DOHH2 (cell line): ENCODE data around the gene GALNT7.

Experiments
- H3F3A ChIP-seq: fragments of 200-600 bp; sonication (generic), shearing (Covaris generic); 2 replicates; pipeline ENCODE4 v1.6.0; 2016; ENCODE audit warnings: antibody characterized with exemption, mild to moderate bottlenecking; ENCODE audit not compliant: control insufficient read depth, insufficient read depth
- H3K27ac ChIP-seq: fragments of 200-600 bp; sonication (generic); 2 replicates; pipeline ENCODE4 v1.5.1; 2014; ENCODE audit warnings: low read depth, mild to moderate bottlenecking, low read length, moderate library complexity
- H3K27me3 ChIP-seq: fragments of 200-600 bp; sonication (generic); 2 replicates; pipeline ENCODE4 v1.6.1; 2014; ENCODE audit warnings: mild to moderate bottlenecking, low read length, mixed read lengths; ENCODE audit not compliant: control insufficient read depth
- H3K36me3 ChIP-seq: fragments of 200-600 bp; sonication (generic); 2 replicates; pipeline ENCODE4 v1.6.1; 2014; ENCODE audit warnings: mild to moderate bottlenecking, low read length, moderate library complexity, mixed read lengths; ENCODE audit not compliant: control insufficient read depth
- H3K4me1 ChIP-seq: fragments of 200-600 bp; sonication (generic); 2 replicates; pipeline ENCODE4 v1.6.1; 2014; ENCODE audit warnings: mild to moderate bottlenecking, low read length, mixed read lengths; ENCODE audit not compliant: control insufficient read depth
- H3K4me2 ChIP-seq: fragments of 200-600 bp; sonication (generic); 2 replicates; pipeline ENCODE4 v1.6.0; 2014; ENCODE audit warnings: mild to moderate bottlenecking, low read length, moderate library complexity
- H3K4me3 ChIP-seq: fragments of 200-600 bp; sonication (generic); 2 replicates; pipeline ENCODE4 v1.5.1; 2014; ENCODE audit warnings: mild to moderate bottlenecking, low read length, mixed read lengths
- H3K79me2 ChIP-seq: fragments of 200-600 bp; sonication (generic); 2 replicates; pipeline ENCODE4 v1.6.1; 2014; ENCODE audit warnings: mild to moderate bottlenecking, low read length, mixed read lengths; ENCODE audit not compliant: control insufficient read depth
- H3K9me2 ChIP-seq: fragments of 200-600 bp; sonication (generic); replicated peaks from 2 replicates; pipeline ENCODE4 v1.6.1; 2014; ENCODE audit warnings: mild to moderate bottlenecking, low read length, mixed read lengths; ENCODE audit not compliant: control insufficient read depth
- H3K9me3 ChIP-seq: fragments of 200-600 bp; sonication (generic); 2 replicates; pipeline ENCODE4 v1.6.1; 2014; ENCODE audit warnings: antibody characterized with exemption, low read length, mixed read lengths; ENCODE audit not compliant: control insufficient read depth, insufficient read depth
- H4K20me1 ChIP-seq: fragments of 200-600 bp; sonication (generic); 2 replicates; pipeline ENCODE4 v1.6.0; 2014; ENCODE audit warnings: low read depth, mild to moderate bottlenecking, antibody characterized with exemption, low read length, moderate library complexity; ENCODE audit not compliant: control insufficient read depth, insufficient read depth
- EZH2phosphoT487 ChIP-seq: fragments of 200-600 bp; sonication (generic); IDR thresholded peaks from 2 replicates; pipeline ENCODE4 v1.6.1; 2017; ENCODE audit warnings: borderline replicate concordance, mild to moderate bottlenecking, antibody characterized with exemption, low read length, moderate library complexity, mixed read lengths
- TF ChIP-seq, protein P1 (sequence below): fragments of 200-600 bp; sonication (generic); IDR thresholded peaks from one replicate; pipeline ENCODE4 v1.5.1; 2014; ENCODE audit warnings: antibody characterized with exemption, mild to moderate bottlenecking, low read depth, low read length; ENCODE audit not compliant: poor library complexity, severe bottlenecking

GALNT7 gene

DNA sequence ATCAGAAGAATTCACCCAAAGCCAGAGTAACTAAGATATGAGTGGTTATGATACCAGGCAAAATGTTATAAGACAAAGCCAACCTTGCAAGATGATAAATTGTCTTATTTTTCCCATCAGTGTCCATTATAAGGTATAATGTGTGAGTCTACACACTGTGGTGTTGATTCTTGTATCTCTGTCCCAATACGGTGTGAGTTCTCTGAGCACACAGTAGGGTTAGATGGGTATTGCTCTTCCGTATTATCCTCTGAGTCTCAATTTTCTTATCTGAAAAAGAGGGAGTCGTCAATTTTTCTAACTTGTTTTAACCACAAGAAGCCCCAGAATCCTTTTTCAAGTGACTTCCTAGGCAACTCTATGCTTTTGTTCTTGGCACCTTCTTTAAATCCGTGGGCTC, 95.6 kb downstream of the GALNT7 start:
- Histone ChIP-seq H3K27me3 (no peaks in the 10 kb centered on the region), H3F3A (no peaks in the 10 kb centered on the region), H3K4me3 (no peak overlapping the region), H3K4me1 (peaks cover 19% of the 10 kb centered on the region), H3K79me2 (peaks cover 62% of the 10 kb centered on the region), H3K9me3 (no peaks in the 10 kb centered on the region), H4K20me1 (no peaks in the 10 kb centered on the region), H3K36me3 (no peaks in the 10 kb centered on the region; the same call in 1 of the 2 replicates), H3K9me2 (no peaks in the 10 kb centered on the region), H3K27ac (no peak overlapping the region), H3K4me2 (no peak overlapping the region)
- TF ChIP-seq, protein P1, sequence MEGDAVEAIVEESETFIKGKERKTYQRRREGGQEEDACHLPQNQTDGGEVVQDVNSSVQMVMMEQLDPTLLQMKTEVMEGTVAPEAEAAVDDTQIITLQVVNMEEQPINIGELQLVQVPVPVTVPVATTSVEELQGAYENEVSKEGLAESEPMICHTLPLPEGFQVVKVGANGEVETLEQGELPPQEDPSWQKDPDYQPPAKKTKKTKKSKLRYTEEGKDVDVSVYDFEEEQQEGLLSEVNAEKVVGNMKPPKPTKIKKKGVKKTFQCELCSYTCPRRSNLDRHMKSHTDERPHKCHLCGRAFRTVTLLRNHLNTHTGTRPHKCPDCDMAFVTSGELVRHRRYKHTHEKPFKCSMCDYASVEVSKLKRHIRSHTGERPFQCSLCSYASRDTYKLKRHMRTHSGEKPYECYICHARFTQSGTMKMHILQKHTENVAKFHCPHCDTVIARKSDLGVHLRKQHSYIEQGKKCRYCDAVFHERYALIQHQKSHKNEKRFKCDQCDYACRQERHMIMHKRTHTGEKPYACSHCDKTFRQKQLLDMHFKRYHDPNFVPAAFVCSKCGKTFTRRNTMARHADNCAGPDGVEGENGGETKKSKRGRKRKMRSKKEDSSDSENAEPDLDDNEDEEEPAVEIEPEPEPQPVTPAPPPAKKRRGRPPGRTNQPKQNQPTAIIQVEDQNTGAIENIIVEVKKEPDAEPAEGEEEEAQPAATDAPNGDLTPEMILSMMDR, result no peak
- no peak for TF ChIP-seq EZH2phosphoT487

DNA sequence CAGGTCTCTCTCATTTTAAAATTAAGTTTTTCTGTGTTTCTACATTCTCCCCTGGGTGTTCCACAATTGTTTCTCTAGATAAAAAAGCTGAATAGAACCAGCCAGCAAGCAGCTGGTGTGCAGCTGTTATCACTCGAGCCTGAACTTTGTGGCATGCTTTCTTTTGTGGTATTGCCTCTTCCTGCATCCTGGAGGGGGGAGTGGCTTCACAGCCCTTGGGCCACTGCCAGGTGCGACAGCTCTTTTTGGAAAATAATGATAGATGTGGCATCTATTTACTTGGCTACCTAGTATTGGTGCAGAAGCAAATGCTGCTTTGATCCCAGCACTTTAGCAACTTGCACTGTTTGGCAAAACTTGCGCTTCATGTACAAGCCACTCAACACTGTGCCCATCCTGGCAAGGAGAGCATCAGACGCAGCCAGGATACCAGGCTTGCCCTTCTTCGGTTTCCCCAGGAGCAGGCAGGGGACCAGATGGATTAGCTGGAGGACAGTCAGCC, 96.1 kb downstream of the GALNT7 start:
- H3K36me3 ChIP-seq, result no peaks in the 10 kb centered on the region; the same call in 1 of the 2 replicates
- peaks cover 64% of the 10 kb centered on the region for H3K79me2 ChIP-seq
- H3F3A ChIP-seq, result no peaks in the 10 kb centered on the region
- H3K4me3 ChIP-seq, result no peak overlapping the region
- no peaks in the 10 kb centered on the region for H3K9me2 ChIP-seq
- peaks cover 19% of the 10 kb centered on the region for H3K4me1 ChIP-seq
- H3K4me2 ChIP-seq, result no peak overlapping the region
- no peaks in the 10 kb centered on the region for H3K27me3 ChIP-seq
- no peaks in the 10 kb centered on the region for H3K9me3 ChIP-seq
- no peaks in the 10 kb centered on the region for H4K20me1 ChIP-seq
- TF ChIP-seq, protein P1, result no peak
- TF ChIP-seq EZH2phosphoT487, result no peak
- no peak overlapping the region for H3K27ac ChIP-seq

DNA sequence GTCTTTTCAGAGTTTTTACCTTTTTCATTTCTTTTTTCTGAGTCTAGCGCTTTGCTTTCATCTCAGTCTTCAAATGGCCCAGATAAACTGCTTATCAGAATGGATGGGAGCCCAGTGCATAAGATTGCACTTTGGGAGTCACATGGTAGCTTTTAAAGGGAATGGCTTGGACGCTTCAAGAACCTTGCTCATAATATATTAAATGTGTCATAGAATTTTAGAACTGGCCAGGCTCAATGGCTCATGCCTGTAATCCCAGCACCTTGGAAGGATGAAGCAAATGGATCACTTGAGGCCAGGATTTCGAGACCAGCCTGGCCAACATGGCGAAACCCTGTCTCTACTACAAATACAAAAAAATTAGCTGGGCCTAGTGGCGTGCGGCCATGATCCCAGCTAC, 97.1 kb downstream of the GALNT7 start:
- peaks cover 19% of the 10 kb centered on the region for H3K4me1 ChIP-seq
- peaks cover 66% of the 10 kb centered on the region for H3K79me2 ChIP-seq
- H3K27me3 ChIP-seq, result no peaks in the 10 kb centered on the region
- H3K9me3 ChIP-seq, result no peaks in the 10 kb centered on the region
- no peaks in the 10 kb centered on the region for H4K20me1 ChIP-seq
- H3F3A ChIP-seq, result no peaks in the 10 kb centered on the region
- no peak overlapping the region for H3K27ac ChIP-seq
- no peaks in the 10 kb centered on the region; the same call in 1 of the 2 replicates for H3K36me3 ChIP-seq
- TF ChIP-seq EZH2phosphoT487, result no peak
- TF ChIP-seq, protein P1, result no peak
- no peaks in the 10 kb centered on the region for H3K9me2 ChIP-seq
- no peak overlapping the region for H3K4me2 ChIP-seq
- no peak overlapping the region for H3K4me3 ChIP-seq

DNA sequence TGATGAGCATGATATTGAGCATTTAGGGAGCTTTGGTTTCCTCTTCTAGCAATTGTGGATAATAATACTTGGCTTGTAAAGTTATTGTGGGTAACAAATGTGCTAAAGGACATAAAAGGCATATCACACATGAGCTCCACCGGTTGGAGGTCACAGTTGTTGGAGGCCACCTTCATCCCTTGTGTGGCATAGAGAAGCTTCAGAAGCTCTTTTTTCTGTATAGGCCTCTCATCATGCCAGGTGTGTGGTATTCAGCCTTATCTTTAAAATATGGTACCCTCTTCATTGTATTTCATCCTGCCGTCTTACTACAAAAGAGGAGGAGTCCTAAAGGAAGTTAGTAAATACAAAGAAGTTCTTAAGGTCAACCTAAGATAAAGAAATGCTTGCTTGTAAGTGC, 99.1 kb downstream of the GALNT7 start:
- H3K36me3 ChIP-seq, result peaks cover 4% of the 10 kb centered on the region
- peaks cover 62% of the 10 kb centered on the region for H3K79me2 ChIP-seq
- no peaks in the 10 kb centered on the region for H3K27me3 ChIP-seq
- H3K4me3 ChIP-seq, result no peak overlapping the region
- no peaks in the 10 kb centered on the region for H3K9me3 ChIP-seq
- H4K20me1 ChIP-seq, result no peaks in the 10 kb centered on the region
- no peak overlapping the region for H3K27ac ChIP-seq
- peaks cover 12% of the 10 kb centered on the region for H3K4me1 ChIP-seq
- H3K9me2 ChIP-seq, result no peaks in the 10 kb centered on the region
- H3F3A ChIP-seq, result no peaks in the 10 kb centered on the region
- TF ChIP-seq, protein P1, result no peak
- TF ChIP-seq EZH2phosphoT487, result no peak
- no peak overlapping the region for H3K4me2 ChIP-seq
